ENCODE data around the gene TMBIM4. TPM values are rescaled to one million over a fixed set of nuclear protein-coding genes. Genes with fewer than 3 reads are reported as not detected.

TMBIM4 gene
- total and polyA plus RNA-seq, 2 experiments from 2014 or later = 59.6 to 63.6 TPM

DNA sequence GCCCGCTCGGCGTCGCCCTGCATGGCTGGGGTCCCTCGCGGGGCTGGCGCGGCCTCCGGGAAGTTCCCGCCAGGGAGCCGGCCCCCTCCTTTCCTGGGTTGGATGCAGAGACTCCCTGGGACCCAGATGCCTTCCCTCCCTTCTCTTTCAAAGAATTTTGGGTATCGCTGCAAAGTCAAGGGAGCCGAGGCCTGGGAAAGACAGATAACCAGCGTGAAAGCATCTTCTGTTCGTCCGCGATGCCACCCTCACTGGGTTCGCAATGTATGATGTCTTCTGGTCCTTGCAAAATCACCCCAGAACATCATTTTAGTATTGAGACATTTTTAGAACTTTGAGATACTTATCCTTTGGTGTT lies 19.7 kb upstream of the TMBIM4 start (continued):
- TF ChIP-seq, protein P1, sequence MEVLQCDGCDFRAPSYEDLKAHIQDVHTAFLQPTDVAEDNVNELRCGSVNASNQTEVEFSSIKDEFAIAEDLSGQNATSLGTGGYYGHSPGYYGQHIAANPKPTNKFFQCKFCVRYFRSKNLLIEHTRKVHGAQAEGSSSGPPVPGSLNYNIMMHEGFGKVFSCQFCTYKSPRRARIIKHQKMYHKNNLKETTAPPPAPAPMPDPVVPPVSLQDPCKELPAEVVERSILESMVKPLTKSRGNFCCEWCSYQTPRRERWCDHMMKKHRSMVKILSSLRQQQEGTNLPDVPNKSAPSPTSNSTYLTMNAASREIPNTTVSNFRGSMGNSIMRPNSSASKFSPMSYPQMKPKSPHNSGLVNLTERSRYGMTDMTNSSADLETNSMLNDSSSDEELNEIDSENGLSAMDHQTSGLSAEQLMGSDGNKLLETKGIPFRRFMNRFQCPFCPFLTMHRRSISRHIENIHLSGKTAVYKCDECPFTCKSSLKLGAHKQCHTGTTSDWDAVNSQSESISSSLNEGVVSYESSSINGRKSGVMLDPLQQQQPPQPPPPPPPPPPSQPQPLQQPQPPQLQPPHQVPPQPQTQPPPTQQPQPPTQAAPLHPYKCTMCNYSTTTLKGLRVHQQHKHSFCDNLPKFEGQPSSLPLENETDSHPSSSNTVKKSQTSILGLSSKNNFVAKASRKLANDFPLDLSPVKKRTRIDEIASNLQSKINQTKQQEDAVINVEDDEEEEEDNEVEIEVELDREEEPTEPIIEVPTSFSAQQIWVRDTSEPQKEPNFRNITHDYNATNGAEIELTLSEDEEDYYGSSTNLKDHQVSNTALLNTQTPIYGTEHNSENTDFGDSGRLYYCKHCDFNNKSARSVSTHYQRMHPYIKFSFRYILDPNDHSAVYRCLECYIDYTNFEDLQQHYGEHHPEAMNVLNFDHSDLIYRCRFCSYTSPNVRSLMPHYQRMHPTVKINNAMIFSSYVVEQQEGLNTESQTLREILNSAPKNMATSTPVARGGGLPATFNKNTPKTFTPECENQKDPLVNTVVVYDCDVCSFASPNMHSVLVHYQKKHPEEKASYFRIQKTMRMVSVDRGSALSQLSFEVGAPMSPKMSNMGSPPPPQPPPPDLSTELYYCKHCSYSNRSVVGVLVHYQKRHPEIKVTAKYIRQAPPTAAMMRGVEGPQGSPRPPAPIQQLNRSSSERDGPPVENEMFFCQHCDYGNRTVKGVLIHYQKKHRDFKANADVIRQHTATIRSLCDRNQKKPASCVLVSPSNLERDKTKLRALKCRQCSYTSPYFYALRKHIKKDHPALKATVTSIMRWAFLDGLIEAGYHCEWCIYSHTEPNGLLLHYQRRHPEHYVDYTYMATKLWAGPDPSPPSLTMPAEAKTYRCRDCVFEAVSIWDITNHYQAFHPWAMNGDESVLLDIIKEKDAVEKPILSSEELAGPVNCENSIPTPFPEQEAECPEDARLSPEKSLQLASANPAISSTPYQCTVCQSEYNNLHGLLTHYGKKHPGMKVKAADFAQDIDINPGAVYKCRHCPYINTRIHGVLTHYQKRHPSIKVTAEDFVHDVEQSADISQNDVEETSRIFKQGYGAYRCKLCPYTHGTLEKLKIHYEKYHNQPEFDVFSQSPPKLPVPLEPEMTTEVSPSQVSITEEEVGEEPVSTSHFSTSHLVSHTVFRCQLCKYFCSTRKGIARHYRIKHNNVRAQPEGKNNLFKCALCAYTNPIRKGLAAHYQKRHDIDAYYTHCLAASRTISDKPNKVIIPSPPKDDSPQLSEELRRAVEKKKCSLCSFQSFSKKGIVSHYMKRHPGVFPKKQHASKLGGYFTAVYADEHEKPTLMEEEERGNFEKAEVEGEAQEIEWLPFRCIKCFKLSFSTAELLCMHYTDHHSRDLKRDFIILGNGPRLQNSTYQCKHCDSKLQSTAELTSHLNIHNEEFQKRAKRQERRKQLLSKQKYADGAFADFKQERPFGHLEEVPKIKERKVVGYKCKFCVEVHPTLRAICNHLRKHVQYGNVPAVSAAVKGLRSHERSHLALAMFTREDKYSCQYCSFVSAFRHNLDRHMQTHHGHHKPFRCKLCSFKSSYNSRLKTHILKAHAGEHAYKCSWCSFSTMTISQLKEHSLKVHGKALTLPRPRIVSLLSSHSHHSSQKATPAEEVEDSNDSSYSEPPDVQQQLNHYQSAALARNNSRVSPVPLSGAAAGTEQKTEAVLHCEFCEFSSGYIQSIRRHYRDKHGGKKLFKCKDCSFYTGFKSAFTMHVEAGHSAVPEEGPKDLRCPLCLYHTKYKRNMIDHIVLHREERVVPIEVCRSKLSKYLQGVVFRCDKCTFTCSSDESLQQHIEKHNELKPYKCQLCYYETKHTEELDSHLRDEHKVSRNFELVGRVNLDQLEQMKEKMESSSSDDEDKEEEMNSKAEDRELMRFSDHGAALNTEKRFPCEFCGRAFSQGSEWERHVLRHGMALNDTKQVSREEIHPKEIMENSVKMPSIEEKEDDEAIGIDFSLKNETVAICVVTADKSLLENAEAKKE (CRISPR knock-in tag; IDR thresholded peaks at IDR 0.05) = no peak
- no peak for TF ChIP-seq POLR2AphosphoS5 (IDR thresholded peaks at IDR 0.05; ENCODE audit: low read depth)
- no peak for TF ChIP-seq ZNF331 (CRISPR knock-in tag; IDR thresholded peaks at IDR 0.05; ENCODE audit: low read depth)
- TF ChIP-seq NANOG (IDR thresholded peaks at IDR 0.05; ENCODE audit: borderline replicate concordance) = no peak
- TF ChIP-seq STAT1 (IDR thresholded peaks at IDR 0.05; ENCODE audit: unreplicated experiment) = no peak

DNA sequence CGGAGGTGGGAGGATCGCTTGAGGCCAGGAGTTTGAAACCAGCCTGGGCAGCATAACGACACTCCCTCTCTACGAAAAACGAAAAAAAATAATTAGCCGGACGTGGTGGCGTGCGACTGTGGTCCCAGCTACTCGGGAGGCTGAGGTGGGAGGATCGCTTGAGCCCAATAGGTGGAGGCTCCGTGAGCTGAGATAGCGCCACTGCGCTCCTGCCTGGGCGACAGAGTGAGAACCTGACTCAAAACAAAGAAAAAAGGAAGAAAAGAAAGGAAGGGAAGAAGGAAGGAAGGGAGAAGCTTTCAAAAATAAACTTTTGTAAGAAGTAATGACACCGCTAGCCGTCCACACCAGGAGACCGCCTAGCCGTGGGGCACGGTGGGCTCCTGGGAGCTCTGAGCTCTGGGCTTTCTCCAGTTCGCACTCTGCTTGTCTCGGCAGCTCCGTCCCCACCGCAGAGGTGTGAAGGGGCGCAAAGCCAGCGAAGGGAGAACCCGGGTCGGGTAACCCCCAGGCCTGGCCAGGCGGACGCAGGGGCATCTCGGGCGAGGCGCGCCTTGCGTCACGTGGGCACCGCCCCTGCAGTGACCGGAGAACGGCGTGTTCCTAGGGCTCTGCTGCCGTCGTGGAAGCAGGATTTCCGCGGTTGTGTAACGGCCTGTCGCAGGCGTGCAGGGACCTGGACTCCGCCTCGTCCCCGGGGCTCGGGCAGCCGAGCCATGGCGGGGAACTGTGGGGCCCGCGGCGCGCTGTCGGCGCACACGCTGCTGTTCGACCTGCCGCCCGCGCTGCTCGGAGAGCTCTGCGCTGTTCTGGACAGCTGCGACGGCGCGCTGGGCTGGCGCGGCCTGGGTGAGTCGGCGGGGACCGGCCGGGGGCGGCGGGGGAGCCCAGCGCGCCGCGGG lies 19.0 kb upstream of the TMBIM4 start, which contains the start of gene IRAK3:
Gene IRAK3, plus strand, starts transcription at position 631 of the 902 bp plus-strand sequence. Its CDS starts 86 bp downstream, at position 717.
- DNase-seq (ENCODE audit: low spot score) (peak; percentile 69), ATAC-seq (peak; percentile 96)
- Mint-ChIP-seq H3K9me3 (peaks cover 3% of the 10 kb centered on the region; the same call in 1 of the 3 replicates), H3K4me1 (no peaks in the 10 kb centered on the region), H3K4me3 (peak within 1 kb of the TSS; percentile 71), H3K27ac (no peak within 1 kb of the TSS), H3K27me3 (ENCODE audit: insufficient read depth, low read depth, poor library complexity) (peaks cover 45% of the 10 kb centered on the region), H3K36me3 (ENCODE audit: low read depth) (no peaks in the 10 kb centered on the region; the same call in 2 of the 3 replicates)
- H2AFZ ChIP-seq = peak within 1 kb of the TSS; percentile 96
- TF ChIP-seq, protein P2, sequence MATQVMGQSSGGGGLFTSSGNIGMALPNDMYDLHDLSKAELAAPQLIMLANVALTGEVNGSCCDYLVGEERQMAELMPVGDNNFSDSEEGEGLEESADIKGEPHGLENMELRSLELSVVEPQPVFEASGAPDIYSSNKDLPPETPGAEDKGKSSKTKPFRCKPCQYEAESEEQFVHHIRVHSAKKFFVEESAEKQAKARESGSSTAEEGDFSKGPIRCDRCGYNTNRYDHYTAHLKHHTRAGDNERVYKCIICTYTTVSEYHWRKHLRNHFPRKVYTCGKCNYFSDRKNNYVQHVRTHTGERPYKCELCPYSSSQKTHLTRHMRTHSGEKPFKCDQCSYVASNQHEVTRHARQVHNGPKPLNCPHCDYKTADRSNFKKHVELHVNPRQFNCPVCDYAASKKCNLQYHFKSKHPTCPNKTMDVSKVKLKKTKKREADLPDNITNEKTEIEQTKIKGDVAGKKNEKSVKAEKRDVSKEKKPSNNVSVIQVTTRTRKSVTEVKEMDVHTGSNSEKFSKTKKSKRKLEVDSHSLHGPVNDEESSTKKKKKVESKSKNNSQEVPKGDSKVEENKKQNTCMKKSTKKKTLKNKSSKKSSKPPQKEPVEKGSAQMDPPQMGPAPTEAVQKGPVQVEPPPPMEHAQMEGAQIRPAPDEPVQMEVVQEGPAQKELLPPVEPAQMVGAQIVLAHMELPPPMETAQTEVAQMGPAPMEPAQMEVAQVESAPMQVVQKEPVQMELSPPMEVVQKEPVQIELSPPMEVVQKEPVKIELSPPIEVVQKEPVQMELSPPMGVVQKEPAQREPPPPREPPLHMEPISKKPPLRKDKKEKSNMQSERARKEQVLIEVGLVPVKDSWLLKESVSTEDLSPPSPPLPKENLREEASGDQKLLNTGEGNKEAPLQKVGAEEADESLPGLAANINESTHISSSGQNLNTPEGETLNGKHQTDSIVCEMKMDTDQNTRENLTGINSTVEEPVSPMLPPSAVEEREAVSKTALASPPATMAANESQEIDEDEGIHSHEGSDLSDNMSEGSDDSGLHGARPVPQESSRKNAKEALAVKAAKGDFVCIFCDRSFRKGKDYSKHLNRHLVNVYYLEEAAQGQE (IDR thresholded peaks at IDR 0.05; ENCODE audit: unreplicated experiment) = no peak
- 0 out of 2 replicates have a peak, but pooled peaks have one; percentile 33 for TF ChIP-seq CREB1 (CRISPR knock-in tag; IDR thresholded peaks at IDR 0.05; ENCODE audit: low read depth)
- TF ChIP-seq EZH2 (IDR thresholded peaks at IDR 0.05; ENCODE audit: low read depth, unreplicated experiment) = peak; percentile 69
- peak within 1 kb of the TSS; percentile 74 for H3K4me2 ChIP-seq
- 0 out of 2 replicates have a peak, but pooled peaks cover 7% of the 10 kb centered on the region for H3K4me1 ChIP-seq (ENCODE audit: insufficient read depth)
- no peaks in the 10 kb centered on the region for H3K79me2 ChIP-seq (replicated peaks; ENCODE audit: insufficient read depth)
- H3K9me2 ChIP-seq (ENCODE audit: insufficient read depth) = 0 out of 2 replicates have a peak, but pooled peaks cover 3% of the 10 kb centered on the region
- H4K20me1 ChIP-seq (replicated peaks; ENCODE audit: insufficient read depth) = no peaks in the 10 kb centered on the region
- no peaks in the 10 kb centered on the region for H3F3A ChIP-seq (replicated peaks; ENCODE audit: low read depth)
- H3K27me3 ChIP-seq (ENCODE audit: insufficient read depth) = peaks cover 47% of the 10 kb centered on the region
- H3K4me3 ChIP-seq = peak within 1 kb of the TSS; percentile 59
- H3K27ac ChIP-seq (ENCODE audit: low read depth) = no peak within 1 kb of the TSS
- H3K36me3 ChIP-seq (ENCODE audit: insufficient read depth) = no peaks in the 10 kb centered on the region
